SU-DHL-6 (cell line): ENCODE results near the gene TMEM141.
A peak's percentile ranks its signal among the peaks of the same experiment; 100 is the strongest.
"Not testable (repeated sequence)": the region's sequence is repeated elsewhere in the genome, so short reads cannot be mapped to it uniquely, and the experiment has no call there.

Experiments used
- H2AFZ ChIP-seq: fragments of 200-600 bp; sonication (generic); 2 replicates; pipeline ENCODE4 v1.6.1; 2014; ENCODE audit warnings: low read depth, mild to moderate bottlenecking, moderate library complexity, mixed read lengths, antibody characterized with exemption, low read length; ENCODE audit not compliant: severe bottlenecking
- H3F3A ChIP-seq: fragments of 200-600 bp; shearing (Covaris generic); 2 replicates; pipeline ENCODE4 v1.6.0; 2016; ENCODE audit warnings: antibody characterized with exemption, mild to moderate bottlenecking; ENCODE audit not compliant: insufficient read depth
- H3K27ac ChIP-seq: fragments of 200-600 bp; sonication (generic); 2 replicates; pipeline ENCODE4 v1.5.1; 2016; ENCODE audit warnings: low read depth, mild to moderate bottlenecking, low read length, moderate library complexity, mixed read lengths
- H3K27me3 ChIP-seq: fragments of 200-600 bp; sonication (generic), shearing (Covaris generic); 2 replicates; pipeline ENCODE4 v1.6.0; 2014; ENCODE audit warnings: mild to moderate bottlenecking, low read length
- H3K36me3 ChIP-seq: fragments of 200-600 bp; sonication (generic); 2 replicates; pipeline ENCODE4 v1.6.1; 2014; ENCODE audit warnings: mild to moderate bottlenecking, low read length, mixed read lengths
- H3K4me2 ChIP-seq: fragments of 300-600, 200-600 bp; shearing (Covaris generic), sonication (generic); 2 replicates; pipeline ENCODE4 v1.6.0; 2014; ENCODE audit warnings: low read length, low read depth, mild to moderate bottlenecking; ENCODE audit not compliant: poor library complexity, severe bottlenecking
- H3K4me3 ChIP-seq: fragments of 200-600 bp; sonication (generic); 2 replicates; pipeline ENCODE4 v1.5.1; 2014; ENCODE audit warnings: antibody characterized with exemption, low read length, mild to moderate bottlenecking, mixed read lengths; ENCODE audit not compliant: insufficient read depth, poor library complexity, severe bottlenecking
- H3K79me2 ChIP-seq: fragments of 200-600 bp; sonication (generic); 2 replicates; pipeline ENCODE4 v1.6.1; 2014; ENCODE audit warnings: mild to moderate bottlenecking, low read length, moderate library complexity; ENCODE audit not compliant: insufficient read depth
- H3K9ac ChIP-seq: fragments of 200-600 bp; sonication (generic); 2 replicates; pipeline ENCODE4 v1.7.0; 2014; ENCODE audit warnings: mild to moderate bottlenecking, low read length
- H3K9me2 ChIP-seq: fragments of 200-600 bp; sonication (generic); replicated peaks from 2 replicates; pipeline ENCODE4 v1.6.1; 2014; ENCODE audit warnings: low read length; ENCODE audit not compliant: insufficient read depth
- H3K9me3 ChIP-seq: fragments of 200-600 bp; sonication (generic); 2 replicates; pipeline ENCODE4 v1.6.1; 2014; ENCODE audit warnings: low read length, mixed read lengths; ENCODE audit not compliant: insufficient read depth
- H4K20me1 ChIP-seq: fragments of 200-600 bp; sonication (generic); 2 replicates; pipeline ENCODE4 v1.6.1; 2014; ENCODE audit warnings: low read depth, mild to moderate bottlenecking, antibody characterized with exemption, low read length, moderate library complexity, mixed read lengths
- CTCF ChIP-seq: fragments of 200-600 bp; sonication (generic); IDR thresholded peaks from one replicate; pipeline ENCODE4 v1.5.1; 2017; ENCODE audit warnings: antibody characterized with exemption, mild to moderate bottlenecking, low read length, moderate library complexity; ENCODE audit not compliant: insufficient read depth, poor library complexity, severe bottlenecking
- EZH2phosphoT487 ChIP-seq: fragments of 200-600 bp; sonication (generic), shearing (Covaris generic); conservative IDR thresholded peaks from 2 replicates; pipeline ENCODE4 v1.6.1; 2018; ENCODE audit warnings: mild to moderate bottlenecking, antibody characterized with exemption, low read length, moderate library complexity, mixed read lengths

The TMEM141 gene

GRCh38 chr9:136840877-136841645 is 49.9 kb downstream of the TMEM141 start:
- H3K9ac ChIP-seq, result no peak overlapping the region
- no peaks in the 10 kb centered on the region for H3K27me3 ChIP-seq
- no peaks in the 10 kb centered on the region for H3K9me3 ChIP-seq
- no peak overlapping the region for H2AFZ ChIP-seq
- no peaks in the 10 kb centered on the region for H4K20me1 ChIP-seq
- no peaks in the 10 kb centered on the region for H3K79me2 ChIP-seq
- no peaks in the 10 kb centered on the region; the same call in 1 of the 2 replicates for H3F3A ChIP-seq
- H3K27ac ChIP-seq, result no peak overlapping the region
- no peak overlapping the region for H3K4me3 ChIP-seq
- no peak overlapping the region for H3K4me2 ChIP-seq
- no peaks in the 10 kb centered on the region for H3K9me2 ChIP-seq
- no peak for TF ChIP-seq CTCF
- no peak for TF ChIP-seq EZH2phosphoT487
- no peaks in the 10 kb centered on the region for H3K36me3 ChIP-seq

GRCh38 chr9:136841646-136842379 is 50.7 kb downstream of the TMEM141 start:
- H4K20me1 ChIP-seq, H3K27ac ChIP-seq, H3K36me3 ChIP-seq, H3K27me3 ChIP-seq, H3K79me2 ChIP-seq, H2AFZ ChIP-seq, H3K9ac ChIP-seq, H3K4me3 ChIP-seq, H3K9me3 ChIP-seq, H3K9me2 ChIP-seq, H3F3A ChIP-seq: not testable (repeated sequence)
- H3K4me2 ChIP-seq, result peak overlapping the region; percentile 75

- not testable (repeated sequence) for H3K9me3 ChIP-seq, H3K9me2 ChIP-seq, H4K20me1 ChIP-seq, H3K27me3 ChIP-seq, H2AFZ ChIP-seq, H3K36me3 ChIP-seq, H3F3A ChIP-seq, H3K79me2 ChIP-seq
- peak; percentile 74 for TF ChIP-seq CTCF
- Histone ChIP-seq H3K9ac (peak within 1 kb of the TSS; percentile 52), H3K27ac (peak within 1 kb of the TSS; percentile 50; the same call in 1 of the 2 replicates), H3K4me2 (peak within 1 kb of the TSS; percentile 75), H3K4me3 (peak within 1 kb of the TSS; percentile 49)
Observed at GRCh38 chr9:136842380-136842948, 51.3 kb downstream of the TMEM141 start, which contains the start of gene AJM1. Gene AJM1, plus strand, starts transcription at chr9:136842478. Its CDS starts 1,937 bp downstream, at chr9:136844415.
